ENCODE measurements around the gene SMG6.
"Not testable (repeated sequence)": the region's sequence is repeated elsewhere in the genome, so short reads cannot be mapped to it uniquely, and the experiment has no call there.

Gene SMG6

GRCh38 chr17:2019723-2020122 lies 283.9 kb downstream of the SMG6 start:
- no peak for DNase-seq

- peak; percentile 38 for DNase-seq
Measured at GRCh38 chr17:2018716-2019510, 284.7 kb downstream of the SMG6 start.

- no peak for DNase-seq
Measured at GRCh38 chr17:2017274-2017941, 286.2 kb downstream of the SMG6 start.

- DNase-seq, result no peak
Measured at GRCh38 chr17:2016494-2016893, 287.1 kb downstream of the SMG6 start.

- DNase-seq, result no peak
Measured at GRCh38 chr17:2015314-2015713, 288.3 kb downstream of the SMG6 start.

- DNase-seq, result no peak
Measured at GRCh38 chr17:2013994-2014317, 289.6 kb downstream of the SMG6 start.

DNA sequence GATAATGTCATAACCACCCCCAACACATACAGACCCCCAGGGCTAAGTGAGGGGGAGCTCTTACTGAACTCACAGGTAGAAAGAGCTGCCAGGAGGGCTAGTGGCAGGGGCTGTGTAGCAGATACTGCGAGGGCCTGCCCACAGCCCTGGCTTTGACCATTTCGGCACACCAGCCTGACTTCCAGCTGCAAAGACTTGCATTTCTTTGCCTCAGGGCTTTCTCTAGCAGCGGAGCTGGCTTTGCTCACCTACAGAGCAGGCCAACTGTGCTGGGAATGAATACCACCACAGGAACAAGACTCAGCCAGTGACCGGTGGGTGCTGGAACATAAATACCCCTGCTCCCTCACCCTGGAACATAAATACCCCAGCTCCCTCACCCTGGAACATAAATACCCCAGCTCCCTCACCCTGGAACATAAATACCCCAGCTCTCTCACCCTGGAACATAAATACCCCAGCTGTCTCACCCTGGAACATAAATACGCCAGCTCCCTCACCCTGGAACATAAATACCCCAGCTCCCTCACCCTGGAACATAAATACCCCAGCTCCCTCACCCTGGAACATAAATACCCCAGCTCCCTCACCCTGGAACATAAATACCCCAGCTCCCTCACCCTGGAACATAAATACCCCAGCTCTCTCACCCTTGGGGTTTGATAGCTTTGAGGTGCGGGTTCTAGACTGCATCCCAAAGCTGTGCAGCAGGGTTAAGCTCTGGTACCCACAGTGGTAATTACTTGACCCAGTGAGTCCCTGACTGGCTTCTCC lies 290.2 kb downstream of the SMG6 start:
- DNase-seq, result not testable (repeated sequence)

DNA sequence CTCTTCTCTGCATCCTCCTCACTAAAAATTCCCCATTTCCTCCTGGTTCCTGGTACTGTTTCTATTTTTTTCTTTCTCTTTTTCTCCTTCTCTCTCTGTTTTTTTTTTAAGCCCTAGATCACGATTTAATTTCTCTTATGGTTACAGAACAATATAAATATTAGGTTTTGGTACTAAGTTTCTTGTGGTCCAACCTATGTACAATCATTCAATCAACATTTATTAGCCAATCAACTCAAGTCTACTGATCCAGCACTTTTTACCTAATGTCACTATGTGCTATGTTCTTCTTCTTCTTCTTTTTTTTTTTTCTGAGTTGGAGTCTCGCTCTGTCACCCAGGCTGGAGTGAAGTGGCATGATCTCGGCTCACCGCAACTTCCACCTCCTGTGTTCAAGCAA lies 291.1 kb downstream of the SMG6 start:
- no peak for DNase-seq

DNA sequence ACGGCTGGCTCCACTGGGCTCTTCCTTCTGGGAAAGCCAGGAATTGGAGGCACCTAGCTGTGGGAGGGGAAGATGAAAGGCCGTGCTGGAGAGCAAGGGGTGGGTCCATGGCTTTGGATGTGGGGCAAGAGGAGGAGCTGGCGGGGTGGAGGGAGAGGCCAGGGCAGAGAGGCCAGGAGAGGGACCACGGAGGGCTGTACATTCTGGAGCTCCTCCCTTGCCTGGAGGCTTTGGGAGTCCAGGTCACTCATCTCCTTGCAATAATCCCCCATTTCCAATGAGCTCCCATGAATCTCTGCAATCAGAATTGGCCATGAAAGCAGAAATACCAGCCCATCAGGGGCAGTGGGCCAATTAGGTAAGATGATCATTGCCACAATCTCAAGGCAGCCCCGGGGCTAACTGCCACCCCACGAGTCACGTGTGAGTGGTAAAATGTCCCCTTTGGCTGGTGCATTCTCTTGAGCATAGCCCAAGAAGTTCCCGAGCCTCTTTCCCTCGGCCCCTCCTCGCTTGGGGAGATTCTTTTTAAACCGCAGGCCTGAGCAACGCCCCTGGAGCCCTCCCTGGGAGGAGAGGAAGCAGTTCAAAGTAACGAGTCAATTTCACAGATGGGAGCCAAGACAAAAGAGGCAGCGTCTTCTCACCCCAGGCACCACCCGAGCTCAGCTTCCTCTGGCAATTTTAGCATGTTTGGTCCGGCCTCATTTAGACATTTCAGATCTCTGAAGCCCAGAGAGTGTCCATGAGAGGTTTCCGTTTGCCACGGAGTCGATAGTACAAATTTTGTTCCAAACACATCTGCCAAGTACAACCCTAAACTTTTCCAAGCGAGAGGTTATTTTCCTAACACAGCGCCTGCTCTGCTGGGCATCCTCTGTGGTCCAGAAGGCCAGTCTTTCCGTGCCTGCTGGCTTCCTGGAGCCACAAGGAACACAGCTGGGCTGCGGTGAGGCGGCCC lies 291.9 kb downstream of the SMG6 start:
- DNase-seq, result no peak

All from NCI-H1092 (cell line).